GM12801 (cell line): ENCODE data around the gene MTUS2.

Experiments used
- CTCF ChIP-seq: IDR thresholded peaks from one replicate; pipeline ENCODE4 v1.5.1; 2011; ENCODE audit warnings: control low read depth; ENCODE audit not compliant: insufficient read length; ENCODE audit errors: extremely low read depth

Gene MTUS2

GRCh38 chr13:29154390-29154789 is 334.3 kb downstream of the MTUS2 start:
- TF ChIP-seq CTCF = no peak

GRCh38 chr13:29156136-29156535 is 336.0 kb downstream of the MTUS2 start:
- no peak for TF ChIP-seq CTCF

- no peak for TF ChIP-seq CTCF
Observed at GRCh38 chr13:29159871-29160270, 339.7 kb downstream of the MTUS2 start.

GRCh38 chr13:29160862-29161261 is 340.7 kb downstream of the MTUS2 start:
- no peak for TF ChIP-seq CTCF

GRCh38 chr13:29161676-29162075 is 341.5 kb downstream of the MTUS2 start:
- no peak for TF ChIP-seq CTCF

- TF ChIP-seq CTCF = no peak
Observed at GRCh38 chr13:29162638-29163235, 342.6 kb downstream of the MTUS2 start.

GRCh38 chr13:29164116-29164515 is 344.0 kb downstream of the MTUS2 start:
- TF ChIP-seq CTCF = no peak
